ENCODE data around the gene S100PBP. TPM values are rescaled to one million over a fixed set of nuclear protein-coding genes. Genes with fewer than 3 reads are reported as not detected.

Gene S100PBP
- total and polyA plus RNA-seq, 8 donors = 2.9 to 253 (median 19.8) TPM

DNA sequence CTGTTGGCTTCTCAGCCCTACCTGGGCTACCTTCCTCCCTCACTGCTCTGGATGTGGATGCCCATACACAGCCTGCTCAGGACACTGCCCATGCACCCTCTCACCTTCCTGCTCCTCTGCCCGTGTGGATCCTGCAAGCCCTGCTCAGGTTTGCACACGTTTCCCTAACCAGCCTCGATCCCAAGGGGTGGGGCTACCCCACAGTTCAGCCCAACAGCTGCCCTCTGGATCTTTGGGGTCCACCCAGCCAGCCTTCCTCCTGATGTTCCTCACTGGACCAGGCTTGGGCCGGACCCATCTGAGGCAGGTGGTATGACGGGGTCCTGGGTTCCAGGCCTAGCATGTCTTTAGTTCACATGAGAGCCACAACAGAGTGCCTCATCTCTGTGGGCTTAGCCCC is 79.0 kb downstream of the S100PBP start:
- Histone ChIP-seq H3K9me3 (no peaks in the 10 kb centered on the region), H3K27me3 (peaks cover 0 to 44% (median 19%) of the 10 kb centered on the region in 3 donors), H3K36me3 (peaks cover 0 to 33% (median 23%) of the 10 kb centered on the region in 4 donors), H3K27ac (no peak overlapping the region), H3K4me3 (no peak overlapping the region), H3K4me1 (peaks cover 23 to 36% (median 33%) of the 10 kb centered on the region in 4 donors)
- no peak for TF ChIP-seq POLR2AphosphoS5 (IDR thresholded peaks at IDR 0.05)
- no peak for TF ChIP-seq POLR2A (IDR thresholded peaks at IDR 0.05)
- no peak for TF ChIP-seq EP300 (IDR thresholded peaks at IDR 0.05)
- TF ChIP-seq, protein P1, sequence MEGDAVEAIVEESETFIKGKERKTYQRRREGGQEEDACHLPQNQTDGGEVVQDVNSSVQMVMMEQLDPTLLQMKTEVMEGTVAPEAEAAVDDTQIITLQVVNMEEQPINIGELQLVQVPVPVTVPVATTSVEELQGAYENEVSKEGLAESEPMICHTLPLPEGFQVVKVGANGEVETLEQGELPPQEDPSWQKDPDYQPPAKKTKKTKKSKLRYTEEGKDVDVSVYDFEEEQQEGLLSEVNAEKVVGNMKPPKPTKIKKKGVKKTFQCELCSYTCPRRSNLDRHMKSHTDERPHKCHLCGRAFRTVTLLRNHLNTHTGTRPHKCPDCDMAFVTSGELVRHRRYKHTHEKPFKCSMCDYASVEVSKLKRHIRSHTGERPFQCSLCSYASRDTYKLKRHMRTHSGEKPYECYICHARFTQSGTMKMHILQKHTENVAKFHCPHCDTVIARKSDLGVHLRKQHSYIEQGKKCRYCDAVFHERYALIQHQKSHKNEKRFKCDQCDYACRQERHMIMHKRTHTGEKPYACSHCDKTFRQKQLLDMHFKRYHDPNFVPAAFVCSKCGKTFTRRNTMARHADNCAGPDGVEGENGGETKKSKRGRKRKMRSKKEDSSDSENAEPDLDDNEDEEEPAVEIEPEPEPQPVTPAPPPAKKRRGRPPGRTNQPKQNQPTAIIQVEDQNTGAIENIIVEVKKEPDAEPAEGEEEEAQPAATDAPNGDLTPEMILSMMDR (IDR thresholded peaks at IDR 0.05) = no peak
- DNase-seq = peak in 1 of 2 donors; percentile 1
- 69 to 76% (median 71%) methylated on average over 5 of the region's 5 CpGs for WGBS, 5 donors
- intact Hi-C loops (cut with DNase I; ENCODE audit: low total_unique reads) = no loop called here

DNA sequence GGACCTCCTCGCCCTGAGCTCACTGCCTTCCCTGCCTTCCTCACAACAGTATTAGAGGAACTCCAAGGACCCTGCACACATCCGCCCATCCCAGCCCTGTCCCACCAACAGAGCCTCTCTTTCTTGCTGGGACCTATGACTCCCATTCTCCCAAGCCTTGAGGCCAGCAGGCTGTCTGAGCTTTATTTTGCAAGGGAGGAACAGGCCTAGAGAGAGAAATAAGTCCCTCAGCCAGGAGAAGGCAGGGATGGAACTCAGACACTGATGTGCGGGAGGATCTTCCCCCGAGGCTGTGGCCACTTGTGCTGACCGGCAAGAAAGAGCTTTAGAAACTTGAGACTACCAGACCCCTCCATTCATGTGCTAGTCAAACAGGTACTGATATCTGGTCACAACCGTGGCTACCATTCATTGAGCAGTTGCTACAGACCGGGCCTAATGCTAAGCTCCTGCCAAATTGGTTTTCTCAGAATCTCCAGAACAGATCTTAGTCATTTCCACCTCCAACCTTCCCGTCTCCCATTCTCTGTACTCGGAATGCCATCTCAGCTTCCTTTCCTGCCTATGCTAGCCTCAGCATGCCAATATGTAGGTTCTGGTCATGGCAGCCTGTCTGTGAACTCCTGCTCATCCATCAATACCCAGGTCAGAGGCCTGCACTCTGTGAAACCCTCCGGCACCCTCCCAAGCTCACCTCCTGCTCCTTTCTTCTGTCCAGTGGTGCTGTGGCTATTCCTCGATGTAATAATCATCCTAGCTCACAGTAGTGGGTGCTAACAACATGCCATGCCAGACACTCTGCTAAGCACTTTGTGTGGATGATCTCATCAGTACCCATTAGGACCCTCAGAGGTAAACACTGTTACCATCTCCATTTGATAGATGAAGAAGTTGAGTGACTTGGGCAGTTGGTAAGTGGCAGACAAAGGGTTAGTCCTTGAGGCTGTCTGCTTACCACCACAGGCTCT is 79.9 kb downstream of the S100PBP start:
- Histone ChIP-seq H3K36me3 (peaks cover 0 to 33% (median 23%) of the 10 kb centered on the region in 4 donors), H3K27ac (no peak overlapping the region), H3K27me3 (peaks cover 0 to 44% (median 19%) of the 10 kb centered on the region in 3 donors), H3K9me3 (no peaks in the 10 kb centered on the region), H3K4me3 (no peak overlapping the region), H3K4me1 (peaks cover 23 to 45% (median 39%) of the 10 kb centered on the region in 4 donors)
- intact Hi-C loops (cut with DNase I; ENCODE audit: low total_unique reads) = no loop called here
- DNase-seq = peak in 1 of 2 donors; percentile 4
- 76 to 83% (median 79%) methylated on average over 11 of the region's 11 CpGs for WGBS, 5 donors
- TF ChIP-seq EP300 (IDR thresholded peaks at IDR 0.05) = no peak
- TF ChIP-seq POLR2AphosphoS5 (IDR thresholded peaks at IDR 0.05) = no peak

DNA sequence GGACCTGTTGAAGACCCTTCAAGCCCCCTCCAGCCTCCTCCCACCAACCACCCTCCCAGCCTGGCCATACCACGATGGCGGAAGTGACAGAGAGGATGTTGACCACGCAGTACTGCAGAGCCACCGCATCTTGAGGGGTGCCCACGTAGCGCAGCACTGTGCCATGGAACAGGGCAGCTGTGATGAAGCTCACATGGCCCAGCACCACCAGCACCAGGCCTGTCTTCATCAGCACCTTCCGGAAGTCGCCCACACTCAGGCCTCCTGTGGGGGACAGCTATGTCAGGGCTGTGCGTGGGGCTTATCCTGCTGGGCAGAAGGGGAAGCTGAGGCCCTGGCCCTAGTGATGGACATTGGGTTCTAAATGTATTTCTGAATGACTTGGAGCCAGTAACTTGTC is 80.6 kb downstream of the S100PBP start:
- peaks cover 0 to 33% (median 23%) of the 10 kb centered on the region in 4 donors for H3K36me3 ChIP-seq
- intact Hi-C loops (cut with DNase I; ENCODE audit: low total_unique reads) = no loop called here
- TF ChIP-seq POLR2AphosphoS5 (IDR thresholded peaks at IDR 0.05) = no peak
- TF ChIP-seq POLR2A (IDR thresholded peaks at IDR 0.05) = no peak
- no peak for TF ChIP-seq EP300 (IDR thresholded peaks at IDR 0.05)
- TF ChIP-seq, protein P1 (IDR thresholded peaks at IDR 0.05) = no peak
- peaks cover 18 to 44% (median 36%) of the 10 kb centered on the region in 4 donors for H3K4me1 ChIP-seq
- peaks cover 0 to 43% (median 14%) of the 10 kb centered on the region in 3 donors for H3K27me3 ChIP-seq
- 90 to 96% (median 93%) methylated on average over 6 to 9 of the region's 9 CpGs for WGBS, 5 donors
- DNase-seq = no peak
- H3K4me3 ChIP-seq = no peak overlapping the region
- H3K9me3 ChIP-seq = no peaks in the 10 kb centered on the region
- H3K27ac ChIP-seq = no peak overlapping the region

DNA sequence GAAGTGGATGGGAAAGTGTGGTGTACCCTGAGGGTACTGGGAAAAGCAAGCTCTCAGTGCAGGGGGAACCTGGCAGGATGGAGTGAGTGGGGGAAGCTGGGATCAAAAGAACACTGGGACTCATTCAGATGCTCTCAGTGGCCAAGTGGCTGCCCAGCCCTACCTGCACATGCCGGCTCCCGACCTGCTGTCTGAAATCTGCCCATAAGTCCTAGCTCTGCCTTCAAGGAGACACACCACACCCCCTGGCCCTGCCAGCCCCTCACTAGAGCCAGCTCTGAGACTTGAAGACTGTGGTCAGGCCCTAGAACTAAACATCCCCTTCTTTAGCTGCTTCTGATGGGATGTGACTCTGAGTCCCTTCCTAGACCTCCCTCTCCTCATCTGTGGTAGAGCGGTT is 81.5 kb downstream of the S100PBP start:
- intact Hi-C loops (cut with DNase I; ENCODE audit: low total_unique reads) = no loop called here
- H3K4me1 ChIP-seq = peaks cover 9 to 35% (median 31%) of the 10 kb centered on the region in 4 donors
- no peak for TF ChIP-seq EP300 (IDR thresholded peaks at IDR 0.05)
- TF ChIP-seq, protein P1 (IDR thresholded peaks at IDR 0.05) = no peak
- TF ChIP-seq POLR2AphosphoS5 (IDR thresholded peaks at IDR 0.05) = no peak
- no peak for TF ChIP-seq POLR2A (IDR thresholded peaks at IDR 0.05)

More for the DNA sequence above, 81.5 kb downstream of the S100PBP start:
- H3K9me3 ChIP-seq = no peaks in the 10 kb centered on the region
- 89 to 98% (median 96%) methylated on average over 3 of the region's 3 CpGs for WGBS, 5 donors
- peak overlapping the region in 1 of 4 donors; percentile 74 for H3K4me3 ChIP-seq
- peak in 1 of 2 donors; percentile 2 for DNase-seq
- peaks cover 0 to 34% (median 5%) of the 10 kb centered on the region in 3 donors for H3K27me3 ChIP-seq
- H3K36me3 ChIP-seq = peaks cover 0 to 33% (median 23%) of the 10 kb centered on the region in 4 donors
- no peak overlapping the region for H3K27ac ChIP-seq

Measured in stomach (tissue), 9 donors.